Fibroblast of the aortic adventitia (primary cell): ENCODE data around the gene VPS13A. TPM values are rescaled to one million over a fixed set of nuclear protein-coding genes. Genes with fewer than 3 reads are reported as not detected.

Source experiments
- DNase-seq: peaks from one replicate; pipeline ENCODE4 v3.0.0-alpha.2; 2010; ENCODE audit warnings: low read depth
- H3K4me3 ChIP-seq: 2 replicates; pipeline ENCODE4 v1.5.1; 2011; ENCODE audit warnings: low read depth, mild to moderate bottlenecking, control low read depth, low read length, moderate library complexity
- CTCF ChIP-seq: IDR thresholded peaks from 2 replicates; pipeline ENCODE4 v1.5.1; 2011; ENCODE audit warnings: mild to moderate bottlenecking, low read length, control low read depth, inconsistent platforms; ENCODE audit not compliant: insufficient read depth
- total RNA-seq: library from RNA; depleted of rRNA; stranded (reverse); fragments of >200 nt; gene quantifications from 2 replicates; pipeline ENCODE4 v1.2.3, GENCODE V29; 2012; ENCODE audit warnings: low replicate concordance

The VPS13A gene
- total RNA-seq, 1 donor: 50.9 TPM

DNA sequence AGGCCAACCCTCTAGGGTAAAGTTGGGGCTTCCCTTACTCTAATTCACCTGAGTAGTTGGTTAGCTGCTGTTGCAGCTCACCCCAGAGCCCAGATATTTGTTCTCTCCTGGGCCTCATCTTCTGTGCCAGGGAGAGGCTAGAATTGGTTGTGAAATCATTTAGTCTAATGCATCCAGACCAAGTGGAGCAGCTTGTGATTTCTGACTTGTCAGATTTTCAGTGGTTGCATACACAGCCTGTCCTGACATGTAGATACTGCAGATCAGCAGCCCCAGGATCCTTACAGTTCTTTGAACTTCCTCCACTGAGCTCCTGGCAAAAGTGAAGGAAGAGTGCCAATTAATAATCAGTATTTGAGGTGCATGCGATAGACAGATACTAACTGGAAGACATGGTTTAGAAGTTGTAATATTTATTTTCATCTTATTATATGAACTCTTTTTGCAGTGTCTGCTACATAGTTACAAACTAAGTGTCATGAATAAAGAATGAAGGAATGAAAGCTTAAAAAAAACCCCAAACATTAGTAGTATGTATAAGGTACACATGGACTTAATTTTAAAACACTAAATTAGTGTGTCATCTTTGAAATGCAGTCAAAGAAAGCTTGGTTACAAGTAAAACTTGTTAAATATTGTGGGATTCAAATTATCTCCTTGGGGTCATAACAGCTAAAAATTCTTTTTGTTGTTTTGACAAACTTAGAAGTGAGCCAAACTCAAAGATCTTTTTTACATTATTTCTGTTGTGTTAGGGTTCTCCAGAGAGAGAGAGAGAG, 128.5 kb downstream of the VPS13A start:
- TF ChIP-seq CTCF: no peak
- peak; percentile 22 for DNase-seq
- no peak overlapping the region for H3K4me3 ChIP-seq

- no peak for TF ChIP-seq CTCF
- DNase-seq: no peak
- H3K4me3 ChIP-seq: no peak overlapping the region
These were observed 129.8 kb downstream of the VPS13A start for GRCh38 chr9:77307166-77307565.

DNA sequence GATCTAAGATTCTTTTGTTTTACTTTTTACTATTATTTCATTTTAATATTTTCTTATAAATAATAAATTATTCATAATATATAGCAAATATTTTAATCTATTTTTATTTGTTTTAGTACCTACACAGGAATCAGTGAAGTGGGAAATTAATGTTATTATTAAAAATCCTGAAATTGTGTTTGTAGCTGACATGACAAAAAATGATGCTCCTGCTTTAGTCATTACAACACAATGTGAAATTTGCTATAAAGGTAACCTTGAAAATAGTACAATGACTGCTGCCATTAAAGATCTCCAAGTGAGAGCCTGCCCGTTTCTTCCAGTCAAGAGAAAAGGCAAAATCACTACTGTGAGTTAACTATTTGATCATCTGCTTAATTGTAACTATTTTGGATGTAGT, 138.7 kb downstream of the VPS13A start:
- no peak overlapping the region for H3K4me3 ChIP-seq
- TF ChIP-seq CTCF: no peak
- DNase-seq: no peak

DNA sequence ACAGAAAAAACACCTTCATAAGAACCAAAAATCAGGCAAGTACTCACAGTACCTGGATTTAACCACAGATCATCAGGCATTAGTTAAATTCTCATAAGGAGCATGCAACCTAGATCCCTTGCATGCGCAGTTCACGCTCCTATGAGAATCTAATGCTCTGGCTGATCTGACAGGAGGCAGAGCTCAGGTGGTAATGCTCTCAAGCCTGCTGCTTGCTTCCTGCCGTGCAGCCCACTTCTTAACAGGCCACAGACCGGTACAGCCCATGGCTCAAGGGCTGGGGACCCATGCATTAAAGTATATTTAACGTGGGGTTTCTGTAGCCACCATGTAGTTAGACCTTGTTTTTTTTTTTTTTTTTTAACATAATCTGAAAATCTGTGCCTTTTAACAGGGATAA, 147.7 kb downstream of the VPS13A start:
- no peak for TF ChIP-seq CTCF
- no peak for DNase-seq
- H3K4me3 ChIP-seq: no peak overlapping the region

DNA sequence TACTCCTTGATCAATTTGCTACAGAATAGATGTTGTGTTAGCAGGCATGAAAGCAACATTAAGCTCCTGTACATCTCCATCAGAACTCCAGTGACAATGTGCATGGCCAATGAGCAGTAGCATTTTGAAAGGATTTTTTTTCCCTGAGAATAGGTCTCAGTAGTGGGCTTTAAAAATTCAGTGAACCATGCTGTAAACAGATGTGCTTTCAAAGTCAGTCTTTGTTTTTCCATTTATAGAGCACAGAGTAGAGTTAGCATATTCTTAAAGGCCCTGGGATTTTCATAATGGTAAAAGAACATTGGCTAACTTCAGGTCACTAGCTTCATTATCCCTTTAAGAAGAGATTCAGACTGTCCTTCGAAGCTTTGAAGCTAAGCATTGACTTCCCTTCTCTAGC, 150.8 kb downstream of the VPS13A start:
- no peak for DNase-seq
- H3K4me3 ChIP-seq: no peak overlapping the region
- TF ChIP-seq CTCF: no peak

- H3K4me3 ChIP-seq: no peak overlapping the region
- no peak for TF ChIP-seq CTCF
- DNase-seq: no peak
These were observed 192.7 kb downstream of the VPS13A start for GRCh38 chr9:77370064-77370463.

DNA sequence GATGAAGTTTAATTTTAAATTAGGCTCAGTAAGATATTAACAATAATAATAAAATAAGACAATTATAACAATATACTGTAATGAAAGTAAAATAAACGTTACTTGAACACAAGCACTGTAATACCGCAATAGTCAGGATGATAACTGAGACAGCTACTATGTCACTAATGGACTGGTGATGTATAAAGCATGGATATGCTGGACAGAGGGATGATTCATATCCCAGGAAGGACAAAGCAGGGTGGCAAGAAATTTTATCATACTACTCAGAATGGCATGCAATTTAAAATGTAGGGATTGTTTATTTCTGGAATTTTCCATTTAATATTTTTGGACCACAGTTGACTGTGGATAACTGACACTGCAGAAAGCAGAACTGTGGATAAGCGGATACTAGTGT, 196.9 kb downstream of the VPS13A start:
- peak; percentile 2 for DNase-seq
- TF ChIP-seq CTCF: no peak
- no peak overlapping the region for H3K4me3 ChIP-seq
